K562 (cell line): ENCODE measurements around the gene BRD4. TPM values are rescaled to one million over a fixed set of nuclear protein-coding genes. Genes with fewer than 3 reads are reported as not detected.

Experiments
- ATAC-seq: fragments of 200-7000 bp; cut with Tn5 transposase; 3 replicates; pipeline ENCODE4 v1.9.1; 2020; ENCODE audit warnings: moderate library complexity
- BruUV-seq: library from RNA; stranded (reverse); fragments of 400-500 nt; replicated peaks from 2 replicates; lab custom pipeline; 2021; lab: Mats Ljungman, UMichigan
- CTCF ChIA-PET: fragments of 300-600 bp; formaldehyde crosslinking; extraction: SDS; loops from one replicate; lab custom pipeline; 2021; ENCODE audit warnings: low intra/inter-chr PET ratio; lab: Yijun Ruan, JAX
- POLR2A ChIA-PET: fragments of 300-600, 350-650 bp; sonication (Branson Sonifier 250); formaldehyde crosslinking; extraction: SDS; loops from one replicate; lab custom pipeline; 2021; ENCODE audit warnings: antibody characterized with exemption, inconsistent platforms; lab: Yijun Ruan, JAX
- DNase-seq, 4 experiments: peaks; one replicate each; pipeline versions ENCODE4 v3.0.0 to v3.0.0-alpha.2; 2011 to 2018; ENCODE audit warnings: low spot score in 3 of 4, mixed read lengths in 3 of 4; ENCODE audit errors: extremely low read depth in 1 of 4
- FAIRE-seq: peaks from 2 replicates; lab custom pipeline; 2011; peaks lifted over from hg19 to GRCh38; lab: Jason Lieb, UNC
- H2AFZ ChIP-seq: 2 replicates; pipeline ENCODE4 v1.6.0; 2011; ENCODE audit warnings: low read depth, low read length, control low read depth, inconsistent platforms
- H3K27ac ChIP-seq: fragments of 200-600 bp; 3 replicates; pipeline ENCODE4 v1.8.0; 2011; ENCODE audit warnings: low read depth, mild to moderate bottlenecking, control low read depth, inconsistent platforms, low read length, moderate library complexity, mixed read lengths; ENCODE audit errors: extremely low read depth
- H3K27me3 ChIP-seq, 2 experiments: fragments of 300-600 bp in 1 of 2; 2 replicates in 1 of 2; 3 replicates in 1 of 2; pipeline versions ENCODE4 v1.6.0 to v1.8.0; 2011; ENCODE audit warnings: inconsistent platforms in 2 of 2, low read length in 2 of 2, mild to moderate bottlenecking in 1 of 2, mixed read lengths in 1 of 2, moderate library complexity in 1 of 2; ENCODE audit not compliant: control insufficient read depth in 2 of 2, insufficient read depth in 2 of 2
- H3K36me3 ChIP-seq: fragments of 300-600 bp; 3 replicates; pipeline ENCODE4 v1.8.0; 2011; ENCODE audit warnings: mild to moderate bottlenecking, low read length, inconsistent platforms; ENCODE audit not compliant: control insufficient read depth, insufficient read depth
- H3K4me1 ChIP-seq, 2 experiments: fragments of 200-600 bp in 1 of 2; replicated peaks in 1 of 2; 2 replicates in 1 of 2; 3 replicates in 1 of 2; pipeline versions ENCODE4 v1.5.1 to v1.8.0; 2011; ENCODE audit warnings: inconsistent platforms in 2 of 2, low read length in 2 of 2, mild to moderate bottlenecking in 1 of 2, mixed read lengths in 1 of 2, moderate library complexity in 1 of 2; ENCODE audit not compliant: control insufficient read depth in 2 of 2, insufficient read depth in 2 of 2
- H3K4me2 ChIP-seq: 2 replicates; pipeline ENCODE4 v1.6.1; 2011; ENCODE audit warnings: low read length, control low read depth, inconsistent platforms, mixed read lengths; ENCODE audit not compliant: insufficient read depth
- H3K4me3 ChIP-seq: fragments of 200-600 bp; sonication (generic), shearing (Covaris generic); 2 replicates; pipeline ENCODE4 v1.5.1; 2016; ENCODE audit warnings: control low read depth, inconsistent platforms
- H3K79me2 ChIP-seq: fragments of 200-600 bp; 3 replicates; pipeline ENCODE4 v1.8.0; 2011; ENCODE audit warnings: low read length, inconsistent platforms; ENCODE audit not compliant: control insufficient read depth, insufficient read depth
- H3K9ac ChIP-seq, 2 experiments: 2 replicates each; pipeline versions ENCODE4 v1.6.0 to v1.6.1; 2011; ENCODE audit warnings: low read depth in 2 of 2, low read length in 2 of 2, control low read depth in 1 of 2, inconsistent platforms in 1 of 2, mild to moderate bottlenecking in 1 of 2, mixed read lengths in 1 of 2; ENCODE audit not compliant: insufficient read depth in 1 of 2
- H3K9me1 ChIP-seq: one replicate; pipeline ENCODE4 v1.6.0; 2011; ENCODE audit warnings: inconsistent platforms, mild to moderate bottlenecking, low read length, moderate library complexity; ENCODE audit not compliant: control insufficient read depth, insufficient read depth
- H3K9me3 ChIP-seq: replicated peaks from 2 replicates; pipeline ENCODE4 v1.5.1; 2011; ENCODE audit warnings: low read depth, low read length, inconsistent platforms; ENCODE audit not compliant: control insufficient read depth, insufficient read depth
- H4K20me1 ChIP-seq: replicated peaks from 2 replicates; pipeline ENCODE4 v1.6.1; 2011; ENCODE audit warnings: low read length, inconsistent platforms, mixed read lengths; ENCODE audit not compliant: control insufficient read depth, insufficient read depth
- ETV1 ChIP-seq: fragments of 450-650 bp; conservative IDR thresholded peaks from 2 replicates; pipeline ENCODE4 v1.6.1; 2016; ENCODE audit warnings: missing genetic modification characterization, control low read depth, low read depth, missing compliant biosample characterization
- FOXM1 ChIP-seq, 2 experiments: fragments of 450-650 bp in 1 of 2; sonication (generic) in 1 of 2; formaldehyde crosslinking in 1 of 2; IDR thresholded peaks; 2 replicates each; pipeline versions ENCODE4 v1.6.1 to v1.9.0; 2017 to 2022; ENCODE audit warnings: low read depth in 2 of 2, mild to moderate bottlenecking in 2 of 2, missing genetic modification reagents in 1 of 2, moderate library complexity in 1 of 2
- LEF1 ChIP-seq: fragments of 450-650 bp; IDR thresholded peaks from 2 replicates; pipeline ENCODE4 v1.6.1; 2016; ENCODE audit warnings: mild to moderate bottlenecking
- TBP ChIP-seq: optimal IDR thresholded peaks from 2 replicates; pipeline ENCODE3; 2011; ENCODE audit warnings: low read depth, low read length, improper control_type of control experiment
- ZNF695 ChIP-seq: fragments of 450-650 bp; formaldehyde crosslinking; IDR thresholded peaks from 2 replicates; pipeline ENCODE4 v1.4.0; 2020; ENCODE audit warnings: mild to moderate bottlenecking, moderate library complexity
- ZNF766 ChIP-seq: fragments of 200-800 bp; sonication (Bioruptor generic); conservative IDR thresholded peaks from 2 replicates; pipeline ENCODE4 v1.6.1; 2016; ENCODE audit warnings: missing genetic modification characterization, missing compliant biosample characterization
- WGBS: fragments of 100-300 bp; shearing (Covaris generic); methylation state at CpG from one replicate; pipeline ENCODE4 v1.1.6; 2016; ENCODE audit warnings: low coverage, mixed read lengths; ENCODE audit not compliant: insufficient coverage; ENCODE audit errors: missing lambda C conversion rate; 5-methylcytosine and 5-hydroxymethylcytosine counted together
- in situ Hi-C: fragments of 300-500 bp; cut with MboI; formaldehyde crosslinking; loops from 4 replicates; pipeline ENCODE4 v1.15.0; 2018; ENCODE audit warnings: inconsistent platforms, mixed read lengths
- intact Hi-C: fragments of 100-400 bp; cut with micrococcal nuclease; formaldehyde crosslinking; loops from 2 replicates; pipeline ENCODE4 v1.14.2; 2022
- polyA plus RNA-seq, 8 experiments: library from polyadenylated mRNA; depleted of rRNA in 4 of 8; stranded (reverse) in 5 of 8; unstranded in 3 of 8; fragments of >200 nt; fragmentation: Nextera tagmentation in 2 of 8; fragmentation: Illumina TruSeq in 1 of 8; extraction: Ambion mirVana in 2 of 8; extraction: Trizol in 1 of 8; gene quantifications; 2 replicates each; pipeline versions ENCODE4 v1.2.1 to v1.2.3, GENCODE V29; 2011 to 2014; ENCODE audit warnings: inconsistent platforms in 1 of 8, missing spikeins in 1 of 8
- total RNA-seq, 7 experiments: library from RNA; depleted of rRNA in 6 of 7; stranded (reverse); fragments of >200 nt in 6 of 7; fragmentation: Illumina TruSeq in 2 of 7; extraction: Trizol in 2 of 7; gene quantifications; 2 replicates each; pipeline versions ENCODE4 v1.2.1 to v1.2.3, GENCODE V29; 2011 to 2021; ENCODE audit warnings: low replicate concordance in 1 of 7

Gene BRD4
- total and polyA plus RNA-seq, 9 of the 15 experiments (the other 6 are each of a cell fraction or from before 2014, with no cell fraction given), result 1.8 to 105 (median 15.6) TPM

DNA sequence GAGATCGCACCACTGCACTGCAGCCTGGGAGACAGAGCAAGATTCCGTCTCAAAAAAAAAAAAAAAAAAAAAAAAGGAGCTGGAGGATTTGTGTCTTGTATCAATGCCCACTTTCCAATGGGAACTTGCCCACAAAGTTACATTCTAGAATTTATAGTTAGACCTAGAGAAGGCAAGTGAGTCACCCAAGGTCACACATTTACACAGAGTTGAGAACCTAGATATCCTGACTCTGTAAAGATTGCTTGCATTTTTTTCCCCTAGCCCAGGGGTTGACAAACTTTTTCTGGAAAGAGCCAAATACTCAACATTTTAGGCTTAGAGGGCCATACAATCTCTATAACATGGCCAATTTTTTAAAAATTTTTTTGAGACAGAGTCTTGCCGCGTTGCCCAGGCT lies 7.7 kb upstream of the BRD4 start (continued):
- TF ChIP-seq ZNF766, result no peak
- TF ChIP-seq FOXM1 (IDR thresholded peaks at IDR 0.05; ENCODE audit: low read depth), result no peak
- TF ChIP-seq FOXM1 (CRISPR knock-in tag; IDR thresholded peaks at IDR 0.05; ENCODE audit: low read depth), result no peak

- Histone ChIP-seq H3K27ac (no peak overlapping the region), H3K9me1 (no peaks in the 10 kb centered on the region), H3K27me3 (no peaks in the 10 kb centered on the region), H3K79me2 (peaks cover 10% of the 10 kb centered on the region), H3K4me1 (peaks cover 6 to 12% of the 10 kb centered on the region in 2 experiments; a peak in 3 of 5 replicates), H3K4me3 (no peak overlapping the region), H3K9ac (no peak overlapping the region), H3K36me3 (peaks cover 4% of the 10 kb centered on the region; the same call in 1 of the 3 replicates), H4K20me1 (no peaks in the 10 kb centered on the region), H3K9me3 (no peaks in the 10 kb centered on the region), H2AFZ (no peak overlapping the region), H3K4me2 (no peak overlapping the region)
- BruUV-seq, result no TSS peak
- no peak for FAIRE-seq
- WGBS, result 73% methylated on average over 8 of the region's 8 CpGs
- no peak for DNase-seq
- intact Hi-C loops, result no loop called here
- POLR2A ChIA-PET, result interaction anchor here (0.6 to 1.6 kb wide), 4 partner anchors 12 to 1079 kb away, joined by 3 to 4 read pairs (median 3); no protein-coding TSS in a partner anchor
- in situ Hi-C loops, result no loop called here
- no peak for ATAC-seq
- CTCF ChIA-PET, result no interaction called here
- TF ChIP-seq ZNF695 (CRISPR knock-in tag) (no peak), ETV1 (tag) (no peak), TBP (no peak), LEF1 (no peak)
These were observed 4.9 kb upstream of the BRD4 start for GRCh38 chr19:15337202-15337601.
